ENCODE data around the gene C1R.

Gene C1R

GRCh38 chr12:7099290-7099996 lies 7.2 kb upstream of the C1R start:
- Histone ChIP-seq H3K4me2 (ENCODE audit: low read depth, low read length, poor library complexity, severe bottlenecking) (no peak overlapping the region), H3K79me2 (ENCODE audit: insufficient read depth, low read length) (no peaks in the 10 kb centered on the region), H3K27me3 (ENCODE audit: insufficient read depth, low read length, poor library complexity, severe bottlenecking) (no peaks in the 10 kb centered on the region), H3K9me3 (ENCODE audit: insufficient read depth, low read depth, low read length) (no peaks in the 10 kb centered on the region), H3K4me1 (ENCODE audit: insufficient read depth, low read length, poor library complexity, severe bottlenecking) (peaks cover 12% of the 10 kb centered on the region), H3K9ac (ENCODE audit: low read depth, low read length, poor library complexity, severe bottlenecking) (no peak overlapping the region), H2AFZ (ENCODE audit: low read length) (no peak overlapping the region), H3K9me2 (replicated peaks; ENCODE audit: low read depth, low read length) (no peaks in the 10 kb centered on the region), H3F3A (ENCODE audit: low read depth) (no peaks in the 10 kb centered on the region), H3K36me3 (ENCODE audit: insufficient read depth, low read length) (no peaks in the 10 kb centered on the region), H4K20me1 (ENCODE audit: insufficient read depth, low read length, poor library complexity, severe bottlenecking) (no peaks in the 10 kb centered on the region), H3K4me3 (ENCODE audit: low read length, poor library complexity, severe bottlenecking) (no peak overlapping the region)
- TF ChIP-seq EZH2phosphoT487 (IDR thresholded peaks at IDR 0.05; ENCODE audit: borderline replicate concordance) (no peak), CTCF (conservative IDR thresholded peaks at IDR 0.05; ENCODE audit: low read length) (no peak)

DNA sequence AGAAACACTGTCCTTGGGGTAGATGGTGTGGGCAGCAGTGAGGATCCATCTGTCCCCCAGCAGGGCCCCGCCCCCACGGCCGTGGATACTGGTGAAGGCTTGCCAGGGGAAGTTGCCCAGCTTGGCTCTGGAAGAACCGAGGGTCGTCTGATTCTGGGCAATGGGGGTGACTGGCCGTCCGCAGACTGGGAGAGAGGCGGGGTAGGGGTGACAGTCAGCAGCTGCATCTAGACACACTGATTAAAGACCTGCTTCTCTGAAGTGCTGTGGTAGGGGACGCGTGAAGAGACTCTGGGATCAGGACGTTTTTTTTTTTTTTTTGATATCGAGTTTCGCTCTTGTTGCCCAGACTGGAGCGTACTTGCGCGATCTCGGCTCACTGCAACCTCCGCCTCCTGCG lies 4.7 kb upstream of the C1R start:
- H3K79me2 ChIP-seq (ENCODE audit: insufficient read depth, low read length) = no peaks in the 10 kb centered on the region
- no peak overlapping the region for H3K4me3 ChIP-seq (ENCODE audit: low read length, poor library complexity, severe bottlenecking)
- H3K4me2 ChIP-seq (ENCODE audit: low read depth, low read length, poor library complexity, severe bottlenecking) = no peak overlapping the region
- TF ChIP-seq CTCF (conservative IDR thresholded peaks at IDR 0.05; ENCODE audit: low read length) (no peak), EZH2phosphoT487 (IDR thresholded peaks at IDR 0.05; ENCODE audit: borderline replicate concordance) (no peak)
- no peaks in the 10 kb centered on the region for H3F3A ChIP-seq (ENCODE audit: low read depth)
- peaks cover 3% of the 10 kb centered on the region for H3K4me1 ChIP-seq (ENCODE audit: insufficient read depth, low read length, poor library complexity, severe bottlenecking)
- no peaks in the 10 kb centered on the region for H4K20me1 ChIP-seq (ENCODE audit: insufficient read depth, low read length, poor library complexity, severe bottlenecking)
- H3K9ac ChIP-seq (ENCODE audit: low read depth, low read length, poor library complexity, severe bottlenecking) = no peak overlapping the region
- no peaks in the 10 kb centered on the region for H3K9me3 ChIP-seq (ENCODE audit: insufficient read depth, low read depth, low read length)
- no peak overlapping the region for H2AFZ ChIP-seq (ENCODE audit: low read length)
- H3K27me3 ChIP-seq (ENCODE audit: insufficient read depth, low read length, poor library complexity, severe bottlenecking) = no peaks in the 10 kb centered on the region
- no peaks in the 10 kb centered on the region for H3K9me2 ChIP-seq (replicated peaks; ENCODE audit: low read depth, low read length)
- H3K36me3 ChIP-seq (ENCODE audit: insufficient read depth, low read length) = no peaks in the 10 kb centered on the region

DNA sequence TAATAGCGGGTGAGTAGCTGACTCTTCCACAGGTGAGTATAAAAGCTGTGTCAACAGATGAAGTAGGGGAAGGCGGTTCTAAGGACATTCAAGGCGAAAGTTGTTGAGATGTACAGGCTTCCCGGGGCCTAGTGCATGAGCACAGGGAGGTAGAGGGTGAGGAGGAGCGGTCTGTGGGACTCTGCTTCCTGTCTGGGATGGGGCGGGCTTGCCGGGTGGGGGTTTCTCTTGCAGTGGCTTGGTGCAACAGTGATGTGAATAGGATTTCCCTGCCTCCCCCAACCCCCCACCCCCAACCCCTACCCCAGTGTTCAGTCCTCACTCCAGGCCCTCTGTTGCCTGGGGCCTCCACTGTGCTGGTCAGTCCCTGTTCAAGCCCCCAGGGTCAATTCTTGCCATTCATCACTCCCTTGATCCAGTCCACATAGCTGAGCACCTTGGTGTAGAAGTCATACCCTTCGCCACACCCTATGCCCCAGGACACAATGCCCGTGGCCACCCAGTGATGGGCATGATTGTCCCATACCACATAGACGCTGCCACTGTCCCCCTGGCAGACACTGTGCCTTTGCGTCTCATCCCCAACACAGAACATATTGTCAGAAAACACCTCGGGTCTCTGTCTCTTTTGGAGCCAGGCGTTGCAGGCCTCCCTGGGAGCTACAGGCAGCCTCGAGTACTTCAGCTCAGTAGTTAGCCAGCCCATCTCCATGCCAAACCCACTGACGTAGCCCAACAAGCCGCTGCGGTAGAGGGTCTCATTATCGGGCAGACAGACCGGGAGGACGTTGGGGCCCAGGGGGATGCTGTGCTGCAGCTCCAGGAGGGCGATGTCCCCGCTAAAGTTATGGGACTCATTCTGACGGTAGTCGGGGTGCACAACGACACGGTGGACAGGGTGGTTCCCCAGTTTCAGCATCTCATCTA lies 4.0 kb upstream of the C1R start:
- H3K9me2 ChIP-seq (replicated peaks; ENCODE audit: low read depth, low read length) = no peaks in the 10 kb centered on the region
- H3K79me2 ChIP-seq (ENCODE audit: insufficient read depth, low read length) = no peaks in the 10 kb centered on the region
- H3K27me3 ChIP-seq (ENCODE audit: insufficient read depth, low read length, poor library complexity, severe bottlenecking) = no peaks in the 10 kb centered on the region
- H3K9ac ChIP-seq (ENCODE audit: low read depth, low read length, poor library complexity, severe bottlenecking) = no peak overlapping the region
- H3K4me3 ChIP-seq (ENCODE audit: low read length, poor library complexity, severe bottlenecking) = no peak overlapping the region
- no peak overlapping the region for H3K4me2 ChIP-seq (ENCODE audit: low read depth, low read length, poor library complexity, severe bottlenecking)
- peaks cover 3% of the 10 kb centered on the region for H3K4me1 ChIP-seq (ENCODE audit: insufficient read depth, low read length, poor library complexity, severe bottlenecking)
- no peaks in the 10 kb centered on the region for H3F3A ChIP-seq (ENCODE audit: low read depth)
- no peaks in the 10 kb centered on the region for H4K20me1 ChIP-seq (ENCODE audit: insufficient read depth, low read length, poor library complexity, severe bottlenecking)
- no peaks in the 10 kb centered on the region for H3K36me3 ChIP-seq (ENCODE audit: insufficient read depth, low read length)
- no peaks in the 10 kb centered on the region for H3K9me3 ChIP-seq (ENCODE audit: insufficient read depth, low read depth, low read length)
- no peak overlapping the region for H2AFZ ChIP-seq (ENCODE audit: low read length)
- TF ChIP-seq EZH2phosphoT487 (IDR thresholded peaks at IDR 0.05; ENCODE audit: borderline replicate concordance) = no peak
- TF ChIP-seq CTCF (conservative IDR thresholded peaks at IDR 0.05; ENCODE audit: low read length) = no peak
